Measurements from ENCODE around the gene VGLL1.

Gene VGLL1

DNA sequence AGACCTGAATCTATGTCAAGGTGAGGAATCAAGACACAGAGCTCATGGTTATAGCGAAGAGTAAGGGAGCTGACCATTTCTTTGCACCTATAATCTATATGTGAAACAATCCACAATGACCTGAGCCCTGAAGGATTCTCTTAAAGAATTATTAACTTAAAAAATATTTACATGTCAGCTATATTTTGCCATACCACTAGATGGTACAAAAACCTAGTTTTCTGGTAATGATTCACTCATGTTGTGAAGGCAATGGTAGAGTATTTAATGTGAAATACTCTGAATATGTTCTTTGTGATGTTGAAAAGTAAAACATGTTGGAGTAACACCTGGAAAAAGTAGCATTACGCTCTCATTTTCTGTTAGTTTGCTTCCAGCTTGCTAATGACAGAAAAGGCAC lies 40.0 kb downstream of the VGLL1 start:
- DNase-seq: no peak

DNA sequence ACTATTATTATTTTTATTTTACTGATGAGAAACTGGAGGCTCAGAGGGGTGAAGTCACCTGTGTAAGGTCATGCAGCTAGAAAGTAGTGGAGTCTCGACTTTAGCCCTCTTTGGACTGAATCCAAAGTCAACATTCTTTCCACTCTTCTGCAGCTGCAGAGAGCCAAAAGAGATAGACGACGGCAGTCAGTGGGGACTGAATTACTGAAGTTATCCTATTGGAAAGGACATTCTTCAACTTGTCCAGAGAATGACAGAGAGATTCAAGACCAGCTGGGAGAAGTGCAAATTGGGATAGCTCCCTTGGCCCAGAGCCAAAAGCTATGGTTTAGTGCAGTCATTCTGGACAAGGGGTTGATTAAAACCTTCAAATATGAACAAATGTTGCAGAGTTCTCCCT lies 42.5 kb downstream of the VGLL1 start:
- no peak for DNase-seq

- DNase-seq: peak; percentile 23
Observed at GRCh38 chrX:136577552-136577951, 45.5 kb downstream of the VGLL1 start.

DNA sequence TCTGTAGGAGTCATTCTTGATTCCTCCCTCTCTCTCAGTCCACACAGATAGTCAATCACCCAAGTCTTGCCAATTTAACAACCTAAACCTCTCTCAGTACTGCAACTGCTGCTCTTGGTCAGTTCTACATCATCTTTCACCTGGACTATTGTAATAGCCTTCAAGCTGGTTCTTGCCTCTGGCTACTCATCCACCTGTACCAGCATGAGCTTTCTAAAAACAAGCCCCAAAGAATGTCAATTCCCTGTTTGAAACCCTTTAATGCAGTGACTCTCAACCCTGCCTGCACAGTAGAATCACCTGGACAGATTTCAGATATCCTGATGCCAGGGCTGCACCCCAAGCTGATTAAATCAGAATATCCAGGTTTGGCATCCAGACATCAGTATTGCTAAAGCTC lies 48.3 kb downstream of the VGLL1 start:
- DNase-seq: no peak

- DNase-seq: no peak
Observed at GRCh38 chrX:136582624-136583023, 50.6 kb downstream of the VGLL1 start.

- DNase-seq: no peak
Observed at GRCh38 chrX:136584545-136584944, 52.5 kb downstream of the VGLL1 start.

- DNase-seq: no peak
Observed at GRCh38 chrX:136585262-136585661, 53.2 kb downstream of the VGLL1 start.

- no peak for DNase-seq
Observed at GRCh38 chrX:136585960-136586359, 53.9 kb downstream of the VGLL1 start.

DNA sequence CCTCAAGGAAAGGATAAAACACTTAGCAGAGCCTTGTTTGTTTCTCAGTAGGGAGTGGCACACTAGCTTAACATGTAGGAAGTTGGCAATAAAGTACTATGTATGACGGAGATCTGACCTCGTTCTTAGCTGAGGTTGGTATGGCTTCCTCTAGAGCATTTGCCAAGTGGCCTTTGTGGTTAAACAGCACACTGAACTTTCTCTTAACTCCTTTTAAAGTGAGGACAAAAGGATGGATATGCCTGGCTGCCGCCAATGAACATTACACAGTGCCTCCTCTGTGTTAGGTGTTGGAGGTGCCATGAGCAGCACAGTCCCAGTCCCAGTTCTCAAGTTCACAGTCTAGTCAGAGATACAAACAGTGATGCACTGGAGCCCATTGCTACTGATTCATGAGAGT lies 54.4 kb downstream of the VGLL1 start:
- DNase-seq: no peak

GRCh38 chrX:136587532-136587931 lies 55.5 kb downstream of the VGLL1 start:
- DNase-seq: no peak

- no peak for DNase-seq
Observed at GRCh38 chrX:136588036-136588435, 56.0 kb downstream of the VGLL1 start.

DNA sequence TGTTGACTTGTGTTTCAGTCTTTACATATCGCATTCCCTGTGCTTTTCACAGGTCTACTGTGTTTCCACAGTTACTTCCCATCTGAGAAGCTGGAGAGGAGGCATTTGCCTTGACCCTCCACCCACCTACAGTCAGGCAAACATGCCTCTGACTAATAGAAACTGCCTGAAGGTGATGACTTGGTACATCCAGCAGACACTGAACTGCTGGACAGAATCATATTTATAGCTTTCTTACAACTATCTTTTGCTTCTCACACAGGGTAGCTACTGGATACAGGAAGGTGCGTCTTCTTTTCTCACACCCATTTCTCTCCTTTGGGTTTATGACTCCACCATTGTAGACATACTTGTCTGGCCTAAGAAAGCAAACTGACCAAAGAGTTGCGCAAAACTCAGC lies 58.0 kb downstream of the VGLL1 start:
- no peak for DNase-seq

GRCh38 chrX:136597356-136597755 lies 65.3 kb downstream of the VGLL1 start:
- DNase-seq: no peak

- DNase-seq: no peak
Observed at GRCh38 chrX:136597954-136598353, 65.9 kb downstream of the VGLL1 start.

DNA sequence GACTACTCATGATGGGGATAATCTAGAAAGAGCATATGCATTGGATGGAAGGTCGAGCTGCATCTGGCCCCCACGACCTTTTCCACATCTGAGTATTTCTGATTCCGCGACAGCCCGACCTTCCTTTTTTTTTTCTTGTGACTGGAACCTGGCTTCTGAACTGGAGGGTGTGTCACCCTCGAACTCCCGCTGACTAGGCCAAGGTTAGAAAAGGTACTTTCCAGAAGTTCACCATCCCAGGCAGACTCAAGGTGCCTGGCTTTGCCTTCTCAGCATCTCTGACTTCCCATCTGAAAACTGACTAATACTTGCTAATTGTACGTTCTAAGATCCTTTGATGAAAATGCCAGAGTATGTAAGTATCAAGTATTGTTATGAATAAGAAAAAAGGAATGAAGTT lies 66.6 kb downstream of the VGLL1 start:
- DNase-seq: no peak

DNA sequence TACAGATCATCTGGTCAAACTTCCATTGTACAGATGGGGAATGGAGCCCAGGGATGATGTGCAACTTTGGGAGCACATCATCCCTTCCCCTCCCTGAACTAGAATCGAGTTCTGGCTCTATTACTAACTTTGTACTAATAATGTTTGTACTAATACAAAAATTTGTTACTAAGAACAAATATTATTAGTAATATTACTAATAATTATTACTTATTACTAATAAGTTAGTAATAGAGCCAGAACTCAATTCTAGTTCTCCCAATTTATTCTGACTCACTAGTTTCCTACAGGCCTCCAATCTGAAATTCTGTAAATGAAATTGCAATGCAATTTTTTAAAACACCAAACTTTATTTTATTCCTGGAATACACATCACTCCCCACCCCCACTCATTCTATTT lies 68.0 kb downstream of the VGLL1 start:
- DNase-seq: no peak

All from COR-L47 (cell line).